OCI-LY7 (cell line): Measurements from ENCODE around the gene KPNA2. TPM values are rescaled to one million over a fixed set of nuclear protein-coding genes. Genes with fewer than 3 reads are reported as not detected.

Experiments
- BruUV-seq: library from RNA; stranded (reverse); fragments of 400-500 nt; replicated peaks from 2 replicates; lab custom pipeline; 2021; lab: Mats Ljungman, UMichigan
- CTCF ChIA-PET: fragments of 300-600 bp; sonication (Branson Sonifier 250); formaldehyde crosslinking; loops from one replicate; lab custom pipeline; 2022; ENCODE audit warnings: antibody characterized with exemption; ENCODE audit not compliant: unreplicated experiment; lab: Charles Lee
- POLR2A ChIA-PET: fragments of 300-600 bp; sonication (Branson Sonifier 250); formaldehyde crosslinking; loops from one replicate; lab custom pipeline; 2022; ENCODE audit warnings: antibody characterized with exemption; lab: Charles Lee
- DNase-seq: peaks from one replicate; pipeline ENCODE4 v3.0.0-alpha.2; 2015; ENCODE audit warnings: low spot score
- H2AFZ ChIP-seq: fragments of 200-600 bp; sonication (generic), shearing (Covaris generic); 2 replicates; pipeline ENCODE4 v1.6.1; 2014; ENCODE audit warnings: mild to moderate bottlenecking, antibody characterized with exemption, low read length, moderate library complexity
- H3K27ac ChIP-seq: fragments of 200-600 bp; sonication (generic); 2 replicates; pipeline ENCODE4 v1.5.1; 2014; ENCODE audit warnings: mixed run types, low read depth, mild to moderate bottlenecking, moderate library complexity, low read length, inconsistent platforms; ENCODE audit not compliant: poor library complexity, severe bottlenecking
- H3K36me3 ChIP-seq: fragments of 200-600 bp; sonication (generic); 2 replicates; pipeline ENCODE4 v1.6.1; 2014; ENCODE audit warnings: mild to moderate bottlenecking, antibody characterized with exemption, low read length, moderate library complexity, mixed read lengths; ENCODE audit not compliant: insufficient read depth
- H3K4me1 ChIP-seq: fragments of 200-600 bp; sonication (generic); 2 replicates; pipeline ENCODE4 v1.5.1; 2014; ENCODE audit warnings: mild to moderate bottlenecking, low read length; ENCODE audit not compliant: insufficient read depth, poor library complexity, severe bottlenecking
- H3K4me2 ChIP-seq: fragments of 200-600 bp; sonication (generic); 2 replicates; pipeline ENCODE4 v1.6.1; 2014; ENCODE audit warnings: mild to moderate bottlenecking, low read length
- H3K4me3 ChIP-seq: fragments of 200-600 bp; sonication (generic); 2 replicates; pipeline ENCODE4 v1.5.1; 2014; ENCODE audit warnings: mild to moderate bottlenecking, low read depth, low read length; ENCODE audit not compliant: poor library complexity, severe bottlenecking
- H3K79me2 ChIP-seq: fragments of 200-600 bp; sonication (generic); 2 replicates; pipeline ENCODE4 v1.6.1; 2016; ENCODE audit warnings: low read depth, mild to moderate bottlenecking, low read length, moderate library complexity, mixed read lengths; ENCODE audit not compliant: insufficient read depth
- H3K9me2 ChIP-seq: fragments of 200-600 bp; sonication (generic); 2 replicates; pipeline ENCODE4 v1.6.1; 2016; ENCODE audit warnings: mild to moderate bottlenecking, low read length, mixed read lengths; ENCODE audit not compliant: insufficient read depth
- H3K9me3 ChIP-seq: fragments of 200-600 bp; sonication (generic); 2 replicates; pipeline ENCODE4 v1.6.1; 2014; ENCODE audit warnings: mild to moderate bottlenecking, mixed run types, low read length, mixed read lengths
- H4K20me1 ChIP-seq: fragments of 200-600 bp; sonication (generic); 2 replicates; pipeline ENCODE4 v1.6.1; 2014; ENCODE audit warnings: mild to moderate bottlenecking, antibody characterized with exemption, low read length, moderate library complexity, mixed read lengths; ENCODE audit not compliant: insufficient read depth
- EZH2phosphoT487 ChIP-seq: fragments of 200-600 bp; sonication (generic); IDR thresholded peaks from 2 replicates; pipeline ENCODE4 v1.6.1; 2018; ENCODE audit warnings: low read depth, borderline replicate concordance, mild to moderate bottlenecking, mixed run types, antibody characterized with exemption, low read length, moderate library complexity, mixed read lengths
- intact Hi-C: fragments of 100-400 bp; cut with micrococcal nuclease; formaldehyde crosslinking; loops from one replicate; pipeline ENCODE4 v1.10.0; 2022; ENCODE audit not compliant: unreplicated experiment
- total RNA-seq, 2 experiments: library from RNA; depleted of rRNA in 1 of 2; stranded (reverse); fragments of >200 nt in 1 of 2; shearing (Covaris generic) in 1 of 2; gene quantifications; 2 replicates each; pipeline ENCODE4 v1.2.3, GENCODE V29; 2014 to 2022
- TF ChIP-seq, protein P1 (sequence below): fragments of 200-600 bp; sonication (generic); conservative IDR thresholded peaks from 2 replicates; pipeline ENCODE4 v1.5.1; 2014; ENCODE audit warnings: mild to moderate bottlenecking, antibody characterized with exemption, low read length, moderate library complexity, mixed read lengths

Gene KPNA2
- total RNA-seq, 2 experiments from 2014 or later = 253 to 416 TPM

DNA sequence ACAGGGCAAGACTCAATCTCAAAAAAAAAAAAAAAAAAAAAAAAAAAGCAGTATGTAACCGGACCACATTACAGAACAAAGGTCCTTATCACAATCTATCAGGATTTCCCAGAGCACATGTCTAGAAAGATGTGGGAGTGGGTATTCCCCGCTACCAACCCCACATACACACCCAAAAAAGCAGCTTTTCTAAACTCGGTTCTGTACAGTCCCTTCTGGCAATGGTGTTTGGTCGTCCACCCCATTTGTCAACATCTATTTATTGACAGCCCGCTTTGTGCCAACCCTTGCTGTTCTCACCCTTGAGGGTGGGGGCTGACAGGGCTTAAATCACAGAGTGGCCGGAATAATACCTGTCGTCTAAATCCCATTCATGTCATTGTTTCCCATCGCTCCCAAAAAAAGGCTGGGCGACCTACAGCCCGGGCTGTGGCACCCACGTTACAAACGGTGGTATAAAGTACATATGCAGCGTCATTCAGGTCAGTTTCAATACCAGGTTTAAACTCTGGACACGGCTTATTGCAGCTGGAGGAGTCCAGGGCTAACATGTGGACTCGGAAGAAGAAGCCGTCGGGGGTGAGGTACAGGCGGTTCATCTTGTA is 42.9 kb upstream of the KPNA2 start:
- peak; percentile 26 for DNase-seq
- intact Hi-C loops = loop anchor here (1.0 kb wide), 1 partner anchor 28 kb away; no protein-coding TSS in a partner anchor
- CTCF ChIA-PET = no interaction called here
- H3K36me3 ChIP-seq = no peaks in the 10 kb centered on the region; the same call in 1 of the 2 replicates
- peak overlapping the region; percentile 86 for H2AFZ ChIP-seq
- H3K79me2 ChIP-seq = no peaks in the 10 kb centered on the region
- TF ChIP-seq, protein P1, sequence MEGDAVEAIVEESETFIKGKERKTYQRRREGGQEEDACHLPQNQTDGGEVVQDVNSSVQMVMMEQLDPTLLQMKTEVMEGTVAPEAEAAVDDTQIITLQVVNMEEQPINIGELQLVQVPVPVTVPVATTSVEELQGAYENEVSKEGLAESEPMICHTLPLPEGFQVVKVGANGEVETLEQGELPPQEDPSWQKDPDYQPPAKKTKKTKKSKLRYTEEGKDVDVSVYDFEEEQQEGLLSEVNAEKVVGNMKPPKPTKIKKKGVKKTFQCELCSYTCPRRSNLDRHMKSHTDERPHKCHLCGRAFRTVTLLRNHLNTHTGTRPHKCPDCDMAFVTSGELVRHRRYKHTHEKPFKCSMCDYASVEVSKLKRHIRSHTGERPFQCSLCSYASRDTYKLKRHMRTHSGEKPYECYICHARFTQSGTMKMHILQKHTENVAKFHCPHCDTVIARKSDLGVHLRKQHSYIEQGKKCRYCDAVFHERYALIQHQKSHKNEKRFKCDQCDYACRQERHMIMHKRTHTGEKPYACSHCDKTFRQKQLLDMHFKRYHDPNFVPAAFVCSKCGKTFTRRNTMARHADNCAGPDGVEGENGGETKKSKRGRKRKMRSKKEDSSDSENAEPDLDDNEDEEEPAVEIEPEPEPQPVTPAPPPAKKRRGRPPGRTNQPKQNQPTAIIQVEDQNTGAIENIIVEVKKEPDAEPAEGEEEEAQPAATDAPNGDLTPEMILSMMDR = no peak
- no peak for TF ChIP-seq EZH2phosphoT487
- peak overlapping the region; percentile 76 for H3K4me3 ChIP-seq
- no peaks in the 10 kb centered on the region for H3K9me3 ChIP-seq
- peaks cover 27% of the 10 kb centered on the region for H3K4me1 ChIP-seq
- H3K4me2 ChIP-seq = peak overlapping the region; percentile 80
- BruUV-seq = no TSS peak
- POLR2A ChIA-PET = interaction anchor here (0.5 to 0.6 kb wide), 3 partner anchors 82 to 1179 kb away, joined by 3 to 8 read pairs (median 6); no protein-coding TSS in a partner anchor
- H3K27ac ChIP-seq = peak overlapping the region; percentile 64
- no peaks in the 10 kb centered on the region for H4K20me1 ChIP-seq
- H3K9me2 ChIP-seq = no peaks in the 10 kb centered on the region

DNA sequence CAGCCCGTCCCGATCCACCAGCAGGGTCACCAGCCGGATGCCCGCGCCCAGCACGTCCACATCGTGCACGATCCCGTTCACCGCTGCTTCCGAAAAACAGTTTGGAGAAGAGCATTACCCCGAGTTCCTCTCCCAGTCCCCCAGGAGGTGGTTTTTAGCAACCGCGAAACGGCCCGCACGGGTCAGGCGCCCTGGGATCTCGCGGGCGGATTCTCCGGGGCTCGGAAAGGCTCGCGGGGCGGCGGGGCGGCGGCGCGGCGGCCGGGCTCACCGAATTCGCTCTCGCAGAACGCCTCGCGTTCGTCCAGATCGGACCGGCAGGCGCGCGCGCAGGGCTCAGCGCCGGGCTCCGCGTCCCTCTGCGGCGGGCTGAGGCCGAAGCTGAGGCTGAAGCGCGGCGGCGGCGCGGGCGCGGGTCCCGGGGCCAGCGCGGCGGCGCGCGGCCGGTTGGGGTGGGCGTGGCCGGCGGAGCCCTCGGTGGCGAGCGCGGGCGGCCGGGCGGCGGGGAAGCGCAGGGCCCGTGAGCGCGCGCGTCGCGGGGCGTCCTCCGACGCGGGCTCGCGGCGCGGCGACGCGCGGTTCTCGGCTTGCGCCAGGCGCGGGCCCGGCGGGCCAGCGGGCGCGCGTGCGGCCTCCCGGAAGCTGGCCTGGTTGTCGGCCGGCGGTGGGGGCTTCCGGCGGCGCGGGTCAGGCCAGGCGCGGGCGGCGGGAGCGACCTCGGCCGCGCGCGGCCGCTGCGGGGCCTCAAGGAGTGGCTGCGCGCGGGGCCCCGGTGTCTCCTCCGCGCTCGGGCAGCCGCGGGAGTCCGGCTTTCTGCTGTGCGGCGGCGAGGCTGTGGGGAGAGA is 42.2 kb upstream of the KPNA2 start:
- POLR2A ChIA-PET = interaction anchor here (1.0 kb wide), 1 partner anchor 9 kb away, joined by 3 read pairs; no protein-coding TSS in a partner anchor
- peak overlapping the region; percentile 95 for H3K4me3 ChIP-seq
- peak overlapping the region; percentile 80 for H3K4me2 ChIP-seq
- H3K79me2 ChIP-seq = no peaks in the 10 kb centered on the region
- no peaks in the 10 kb centered on the region; the same call in 1 of the 2 replicates for H3K36me3 ChIP-seq
- peaks cover 27% of the 10 kb centered on the region for H3K4me1 ChIP-seq
- H3K27ac ChIP-seq = peak overlapping the region; percentile 88
- H3K9me3 ChIP-seq = no peaks in the 10 kb centered on the region
- DNase-seq = peak; percentile 97
- no peaks in the 10 kb centered on the region for H4K20me1 ChIP-seq
- no peaks in the 10 kb centered on the region for H3K9me2 ChIP-seq
- CTCF ChIA-PET = no interaction called here
- BruUV-seq = no TSS peak
- no peak for TF ChIP-seq EZH2phosphoT487
- TF ChIP-seq, protein P1 = no peak
- H2AFZ ChIP-seq = peak overlapping the region; percentile 86
- intact Hi-C loops = loop anchor here (1.0 kb wide), 1 partner anchor 27 kb away; no protein-coding TSS in a partner anchor
